PC-3 (cell line): Measurements from ENCODE around the gene HCN1.

ENCODE experiments used
- EZH2 ChIP-seq: fragments of 300-600 bp; sonication (generic); IDR thresholded peaks from one replicate; pipeline ENCODE4 v1.6.1; 2017; ENCODE audit warnings: antibody characterized with exemption, mild to moderate bottlenecking, low read length; ENCODE audit not compliant: unreplicated experiment
- EZH2phosphoT487 ChIP-seq: fragments of 300-600 bp; sonication (generic); IDR thresholded peaks from 2 replicates; pipeline ENCODE4 v1.6.1; 2018; ENCODE audit warnings: mild to moderate bottlenecking, antibody characterized with exemption, low read length, borderline replicate concordance
- TF ChIP-seq, protein P1 (sequence below): fragments of 300-600 bp; sonication (generic); conservative IDR thresholded peaks from 2 replicates; pipeline ENCODE4 v1.5.1; 2017; ENCODE audit warnings: antibody characterized with exemption, low read depth, mild to moderate bottlenecking, low read length

- TF ChIP-seq EZH2: no peak
- TF ChIP-seq, protein P1, sequence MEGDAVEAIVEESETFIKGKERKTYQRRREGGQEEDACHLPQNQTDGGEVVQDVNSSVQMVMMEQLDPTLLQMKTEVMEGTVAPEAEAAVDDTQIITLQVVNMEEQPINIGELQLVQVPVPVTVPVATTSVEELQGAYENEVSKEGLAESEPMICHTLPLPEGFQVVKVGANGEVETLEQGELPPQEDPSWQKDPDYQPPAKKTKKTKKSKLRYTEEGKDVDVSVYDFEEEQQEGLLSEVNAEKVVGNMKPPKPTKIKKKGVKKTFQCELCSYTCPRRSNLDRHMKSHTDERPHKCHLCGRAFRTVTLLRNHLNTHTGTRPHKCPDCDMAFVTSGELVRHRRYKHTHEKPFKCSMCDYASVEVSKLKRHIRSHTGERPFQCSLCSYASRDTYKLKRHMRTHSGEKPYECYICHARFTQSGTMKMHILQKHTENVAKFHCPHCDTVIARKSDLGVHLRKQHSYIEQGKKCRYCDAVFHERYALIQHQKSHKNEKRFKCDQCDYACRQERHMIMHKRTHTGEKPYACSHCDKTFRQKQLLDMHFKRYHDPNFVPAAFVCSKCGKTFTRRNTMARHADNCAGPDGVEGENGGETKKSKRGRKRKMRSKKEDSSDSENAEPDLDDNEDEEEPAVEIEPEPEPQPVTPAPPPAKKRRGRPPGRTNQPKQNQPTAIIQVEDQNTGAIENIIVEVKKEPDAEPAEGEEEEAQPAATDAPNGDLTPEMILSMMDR: no peak
- no peak for TF ChIP-seq EZH2phosphoT487
Observed at GRCh38 chr5:45609661-45610060, 86.5 kb downstream of the HCN1 start.
